ENCODE results near the gene WWP2.

GRCh38 chr16:69836257-69836656, 74.1 kb downstream of the WWP2 start:
- TF ChIP-seq RAD21 (conservative IDR thresholded peaks at IDR 0.05) (no peak), CTCF (IDR thresholded peaks at IDR 0.05; ENCODE audit: poor library complexity, severe bottlenecking) (no peak), EZH2 (IDR thresholded peaks at IDR 0.05; ENCODE audit: borderline replicate concordance, insufficient read depth, low read length, poor library complexity, severe bottlenecking) (no peak), EP300 (conservative IDR thresholded peaks at IDR 0.05; ENCODE audit: poor library complexity, severe bottlenecking) (no peak), SMC3 (conservative IDR thresholded peaks at IDR 0.05; ENCODE audit: poor library complexity) (no peak), POLR2AphosphoS5 (IDR thresholded peaks at IDR 0.05) (no peak)
